ENCODE results near the gene RFTN2.

GRCh38 chr2:197669077-197669476, 6.3 kb downstream of the RFTN2 start:
- TF ChIP-seq EZH2 (IDR thresholded peaks at IDR 0.05; ENCODE audit: borderline replicate concordance, low read depth, low read length, severe bottlenecking) (no peak), JUN (IDR thresholded peaks at IDR 0.05; ENCODE audit: borderline replicate concordance, insufficient read depth, insufficient read length, low read depth) (no peak), POLR2AphosphoS5 (IDR thresholded peaks at IDR 0.05; ENCODE audit: insufficient read depth, low read depth, low read length) (no peak), POLR2A (IDR thresholded peaks at IDR 0.05; ENCODE audit: low read depth, low read length) (no peak), MYC (IDR thresholded peaks at IDR 0.05; ENCODE audit: low read depth, low read length) (no peak), GATA2 (IDR thresholded peaks at IDR 0.05; ENCODE audit: insufficient read depth, insufficient read length, low read depth, low read length) (no peak), FOS (IDR thresholded peaks at IDR 0.05; ENCODE audit: borderline replicate concordance, insufficient read depth, low read length) (no peak)
- TF ChIP-seq, protein P1, sequence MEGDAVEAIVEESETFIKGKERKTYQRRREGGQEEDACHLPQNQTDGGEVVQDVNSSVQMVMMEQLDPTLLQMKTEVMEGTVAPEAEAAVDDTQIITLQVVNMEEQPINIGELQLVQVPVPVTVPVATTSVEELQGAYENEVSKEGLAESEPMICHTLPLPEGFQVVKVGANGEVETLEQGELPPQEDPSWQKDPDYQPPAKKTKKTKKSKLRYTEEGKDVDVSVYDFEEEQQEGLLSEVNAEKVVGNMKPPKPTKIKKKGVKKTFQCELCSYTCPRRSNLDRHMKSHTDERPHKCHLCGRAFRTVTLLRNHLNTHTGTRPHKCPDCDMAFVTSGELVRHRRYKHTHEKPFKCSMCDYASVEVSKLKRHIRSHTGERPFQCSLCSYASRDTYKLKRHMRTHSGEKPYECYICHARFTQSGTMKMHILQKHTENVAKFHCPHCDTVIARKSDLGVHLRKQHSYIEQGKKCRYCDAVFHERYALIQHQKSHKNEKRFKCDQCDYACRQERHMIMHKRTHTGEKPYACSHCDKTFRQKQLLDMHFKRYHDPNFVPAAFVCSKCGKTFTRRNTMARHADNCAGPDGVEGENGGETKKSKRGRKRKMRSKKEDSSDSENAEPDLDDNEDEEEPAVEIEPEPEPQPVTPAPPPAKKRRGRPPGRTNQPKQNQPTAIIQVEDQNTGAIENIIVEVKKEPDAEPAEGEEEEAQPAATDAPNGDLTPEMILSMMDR (IDR thresholded peaks at IDR 0.05; ENCODE audit: extremely low read depth in 1 of 2, insufficient read depth in 1 of 2, low read depth in 1 of 2, low read length in 2 of 2), result no peak
- TF ChIP-seq, protein P2, sequence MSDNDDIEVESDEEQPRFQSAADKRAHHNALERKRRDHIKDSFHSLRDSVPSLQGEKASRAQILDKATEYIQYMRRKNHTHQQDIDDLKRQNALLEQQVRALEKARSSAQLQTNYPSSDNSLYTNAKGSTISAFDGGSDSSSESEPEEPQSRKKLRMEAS (IDR thresholded peaks at IDR 0.05; ENCODE audit: insufficient read depth, insufficient read length), result no peak

Measured in endothelial cell of umbilical vein (primary cell).